Right lobe of liver (tissue), 6 donors: ENCODE measurements around the gene ECT2. TPM values are rescaled to one million over a fixed set of nuclear protein-coding genes. Genes with fewer than 3 reads are reported as not detected.
"Not testable (repeated sequence)": the region's sequence is repeated elsewhere in the genome, so short reads cannot be mapped to it uniquely, and the experiment has no call there.

Experiments
- ATAC-seq, 4 donors: fragments of 200-7000 bp; cut with Tn5 transposase; one replicate each; pipeline ENCODE4 v1.9.1; 2020; ENCODE audit warnings: mild to moderate bottlenecking in 4 of 4, moderate library complexity in 4 of 4
- DNase-seq, 3 donors: peaks; one replicate each; pipeline ENCODE4 v3.0.0-alpha.2; 2020
- H3K27ac ChIP-seq, 3 donors: fragments of 200-600 bp; one replicate each; pipeline ENCODE4 v1.8.0; 2022
- H3K27me3 ChIP-seq, 2 donors: fragments of 200-600 bp; one replicate each; pipeline ENCODE4 v1.8.0; 2022
- H3K36me3 ChIP-seq, 4 donors: fragments of 200-600 bp; sonication (generic) in 1 of 4; one replicate each; pipeline versions ENCODE4 v1.5.1 to v1.8.0; 2017 to 2022; ENCODE audit warnings: control low read depth in 1 of 4
- H3K4me1 ChIP-seq, 4 donors: fragments of 200-600 bp; sonication (generic) in 1 of 4; one replicate each; pipeline versions ENCODE4 v1.5.1 to v1.8.0; 2017 to 2022; ENCODE audit warnings: control low read depth in 1 of 4
- H3K4me3 ChIP-seq, 3 donors: fragments of 200-600 bp; one replicate each; pipeline ENCODE4 v1.8.0; 2022
- H3K9me3 ChIP-seq, 4 donors: fragments of 200-600 bp; sonication (generic) in 1 of 4; one replicate each; pipeline versions ENCODE4 v1.5.1 to v1.8.0; 2017 to 2022; ENCODE audit warnings: control low read depth in 1 of 4
- CTCF ChIP-seq, 4 donors: fragments of 200-600 bp in 3 of 4; fragments of 450-650 bp in 1 of 4; IDR thresholded peaks; one replicate each; pipeline versions ENCODE4 v1.5.1 to v1.8.0; 2016 to 2022; ENCODE audit warnings: antibody characterized with exemption in 4 of 4, mild to moderate bottlenecking in 2 of 4
- POLR2A ChIP-seq: fragments of 450-650 bp; IDR thresholded peaks from one replicate; pipeline ENCODE4 v1.6.1; 2017; ENCODE audit warnings: antibody characterized with exemption, mild to moderate bottlenecking
- WGBS: methylation state at CpG from one replicate; pipeline ENCODE4 v1.1.6; 2018; ENCODE audit warnings: low coverage, low lambda C conversion rate; ENCODE audit not compliant: insufficient coverage; ENCODE audit errors: missing lambda C conversion rate; 5-methylcytosine and 5-hydroxymethylcytosine counted together
- intact Hi-C, 2 donors: fragments of 100-400 bp; cut with DNase I; formaldehyde crosslinking; loops; one replicate each; pipeline versions ENCODE4 v1.11.2 to v1.14.1; 2022
- long read RNA-seq: library from polyadenylated mRNA; unstranded; transcript quantifications from one replicate; pipeline ENCODE4 v2.0.0, GENCODE V29; 2019
- total RNA-seq, 6 experiments: library from RNA; depleted of rRNA in 2 of 6; stranded (reverse); fragments of >200 nt in 2 of 6; fragmentation: NEBNext Ultra II Directional in 3 of 6; extraction: Animal tissue kit (Norgen Biotek cat#: 25700) in 3 of 6; gene quantifications; one replicate each; pipeline versions ENCODE4 v1.1.0 to v1.2.4, GENCODE V29; 2016 to 2023
- donor health status: DM: no; HTN: yes; CAD: no.
- donor health status: DM: no; HTN: no; CAD: no.
- donor health status: DM: no; HTN: no; CAD: no.
- donor health status: DM: no; HTN: yes; CAD: no.
- donor health status: DM: no; HTN: yes; CAD: no.

ECT2 gene
- 1 to 10 TPM; 1.5 to 7.8 (median 3.8) TPM for total RNA-seq
- long read RNA-seq = 0 reads

- peak within 1 kb of the TSS; percentile 18 to 60 (median 41) for H3K27ac ChIP-seq
- no peaks in the 10 kb centered on the region for H3K27me3 ChIP-seq
- DNase-seq (peak; percentile 99), ATAC-seq (peak; percentile 95 to 100 (median 99))
- no peaks in the 10 kb centered on the region for H3K9me3 ChIP-seq
- intact Hi-C loops = no loop called here
- peak within 1 kb of the TSS; percentile 67 to 88 (median 69) for H3K4me3 ChIP-seq
- H3K4me1 ChIP-seq = peaks cover 0 to 8% (median 0%) of the 10 kb centered on the region in 4 donors
- WGBS = 0% methylated on average over 33 of the region's 49 CpGs
- TF ChIP-seq POLR2A = no peak
- TF ChIP-seq CTCF (IDR thresholded peaks at IDR 0.05) = peak; percentile 48 to 81 (median 70)
- no peaks in the 10 kb centered on the region for H3K36me3 ChIP-seq
Observed at GRCh38 chr3:172750368-172751174, at the start of gene ECT2. Gene ECT2, plus strand, starts transcription at chr3:172750726. Its CDS starts 3,805 bp downstream, at chr3:172754531.

GRCh38 chr3:172700936-172701455 is 49.5 kb upstream of the ECT2 start:
- H3K4me1 ChIP-seq = peaks cover 0 to 6% (median 0%) of the 10 kb centered on the region in 4 donors
- WGBS = 100% methylated on average over 1 of the region's 1 CpG
- DNase-seq = no peak

GRCh38 chr3:172701751-172702150 is 48.8 kb upstream of the ECT2 start:
- Histone ChIP-seq H3K36me3 (no peaks in the 10 kb centered on the region), H3K27me3 (no peaks in the 10 kb centered on the region), H3K9me3 (no peaks in the 10 kb centered on the region), H3K4me1 (no peaks in the 10 kb centered on the region), H3K27ac (no peak overlapping the region), H3K4me3 (no peak overlapping the region)
- ATAC-seq = peak in 3 of 4 donors; percentile 34 to 61 (median 49)
- 94% methylated on average over 3 of the region's 3 CpGs for WGBS
- intact Hi-C loops = no loop called here
- no peak for DNase-seq
- TF ChIP-seq CTCF (IDR thresholded peaks at IDR 0.05) (no peak), POLR2A (no peak)

More at GRCh38 chr3:172700936-172701455, 49.5 kb upstream of the ECT2 start:
- H3K9me3 ChIP-seq = no peaks in the 10 kb centered on the region
- no peak overlapping the region for H3K27ac ChIP-seq
- no peaks in the 10 kb centered on the region for H3K36me3 ChIP-seq
- intact Hi-C loops = no loop called here
- no peak overlapping the region for H3K4me3 ChIP-seq
- ATAC-seq = no peak
- H3K27me3 ChIP-seq = no peaks in the 10 kb centered on the region
- TF ChIP-seq POLR2A (no peak), CTCF (IDR thresholded peaks at IDR 0.05) (no peak)

- H3K36me3 ChIP-seq = no peaks in the 10 kb centered on the region
- no peak overlapping the region for H3K4me3 ChIP-seq
- TF ChIP-seq POLR2A (no peak), CTCF (IDR thresholded peaks at IDR 0.05) (no peak)
- DNase-seq = no peak
- ATAC-seq = no peak
- H3K27ac ChIP-seq = no peak overlapping the region
- no peaks in the 10 kb centered on the region for H3K27me3 ChIP-seq
- H3K4me1 ChIP-seq = no peaks in the 10 kb centered on the region
- intact Hi-C loops = no loop called here
- no peaks in the 10 kb centered on the region for H3K9me3 ChIP-seq
- WGBS = 83% methylated on average over 3 of the region's 3 CpGs
Observed at GRCh38 chr3:172702256-172702655, 48.3 kb upstream of the ECT2 start.

- H3K27me3 ChIP-seq, DNase-seq, H3K9me3 ChIP-seq, H3K36me3 ChIP-seq, H3K4me3 ChIP-seq, intact Hi-C loops, H3K4me1 ChIP-seq, H3K27ac ChIP-seq, ATAC-seq: not testable (repeated sequence)
- WGBS = 81% methylated on average over 3 of the region's 3 CpGs
Observed at GRCh38 chr3:172702731-172703130, 47.8 kb upstream of the ECT2 start.
